Superior temporal gyrus (tissue), 1 donor: Measurements from ENCODE around the gene KCTD11.

Experiments used
- DNase-seq: peaks from one replicate; pipeline ENCODE4 v3.0.0-alpha.2; 2016; ENCODE audit errors: extremely low spot score

Gene KCTD11

DNA sequence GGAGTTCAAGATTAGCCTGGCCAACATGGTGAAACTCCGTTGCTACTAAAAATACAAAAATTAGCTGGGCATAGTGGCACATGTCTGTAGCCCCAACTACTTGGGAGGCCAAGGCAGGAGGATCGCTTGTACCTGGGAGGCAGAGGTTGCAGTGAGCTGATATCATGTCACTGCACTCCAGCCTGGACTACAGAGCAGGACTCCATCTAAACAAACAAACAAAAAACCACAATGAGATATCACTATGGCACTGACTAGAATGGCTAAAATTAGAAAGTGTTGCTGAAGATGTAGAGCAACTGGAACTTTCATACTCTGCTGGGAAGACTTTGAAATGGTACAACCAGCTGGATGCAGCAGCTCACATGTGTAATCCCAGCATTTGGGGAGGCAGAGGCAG is 22.4 kb downstream of the KCTD11 start:
- no peak for DNase-seq

GRCh38 chr17:7379134-7379533 is 27.2 kb downstream of the KCTD11 start:
- DNase-seq: no peak

DNA sequence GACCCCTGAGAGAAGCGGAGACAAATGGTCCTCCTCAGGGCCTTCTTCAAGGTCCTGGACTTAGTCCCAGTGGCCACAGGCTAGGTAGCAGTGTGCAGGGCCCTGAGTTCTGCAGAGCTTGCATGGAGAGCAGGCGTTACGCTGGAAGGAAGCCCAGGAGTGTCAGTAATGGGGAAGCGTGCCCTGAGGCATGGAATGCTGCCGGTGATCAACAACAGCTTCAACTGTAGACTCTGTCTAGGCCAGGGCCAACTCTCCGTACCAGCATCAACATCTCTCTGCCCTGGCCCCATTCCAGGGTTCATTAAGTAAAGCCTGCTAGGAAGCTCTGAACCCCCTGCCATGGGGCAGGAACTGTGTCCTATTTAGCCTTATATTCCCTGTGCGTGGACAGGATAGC is 28.4 kb downstream of the KCTD11 start:
- no peak for DNase-seq

DNA sequence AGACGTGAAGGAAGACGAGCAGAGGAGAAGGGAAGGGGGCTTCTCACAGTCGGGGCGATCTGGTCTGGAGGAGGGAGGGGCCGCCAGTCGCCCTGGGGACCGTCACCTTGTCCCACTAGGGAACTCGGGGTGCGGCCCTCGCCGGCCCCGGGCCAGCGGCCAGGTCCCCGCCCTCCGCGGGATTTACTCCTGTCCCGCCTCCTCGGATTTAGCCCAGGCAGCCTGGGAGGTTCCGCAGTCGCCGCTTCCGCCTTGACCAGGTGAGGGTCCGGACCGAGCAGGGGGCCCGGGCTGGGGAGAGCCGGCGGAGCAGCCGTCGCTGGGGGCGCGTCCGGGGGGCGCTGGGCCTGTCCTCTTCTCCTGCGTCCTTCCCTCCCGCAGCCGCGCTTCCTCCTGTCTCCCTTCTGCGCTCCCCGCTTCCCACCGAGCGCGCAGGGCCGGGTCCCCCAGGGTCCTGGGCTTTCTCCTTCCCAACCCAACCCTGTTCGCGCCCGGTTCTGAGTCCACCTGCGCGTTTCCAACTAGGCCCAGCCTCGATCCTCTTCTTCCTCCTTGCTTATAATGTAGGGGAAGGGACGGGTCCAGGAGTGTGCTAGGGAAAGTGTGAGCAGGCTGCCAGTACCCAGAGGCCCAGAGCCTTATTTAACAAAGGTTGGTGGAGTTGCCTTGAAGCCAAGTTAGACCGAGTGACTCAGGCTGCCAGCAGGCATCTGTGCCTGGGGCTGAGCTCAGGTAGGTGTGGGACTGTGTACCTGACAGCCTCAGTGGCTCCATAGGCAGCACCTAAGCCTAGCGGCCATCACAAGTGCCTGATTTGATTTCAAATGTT is 29.1 kb downstream of the KCTD11 start, which contains the start of gene TNK1:
TNK1 (plus strand) TSS at position 235 of the 829 bp plus-strand sequence. CDS start 1,838 bp downstream, outside the sequence.
- DNase-seq: no peak

DNA sequence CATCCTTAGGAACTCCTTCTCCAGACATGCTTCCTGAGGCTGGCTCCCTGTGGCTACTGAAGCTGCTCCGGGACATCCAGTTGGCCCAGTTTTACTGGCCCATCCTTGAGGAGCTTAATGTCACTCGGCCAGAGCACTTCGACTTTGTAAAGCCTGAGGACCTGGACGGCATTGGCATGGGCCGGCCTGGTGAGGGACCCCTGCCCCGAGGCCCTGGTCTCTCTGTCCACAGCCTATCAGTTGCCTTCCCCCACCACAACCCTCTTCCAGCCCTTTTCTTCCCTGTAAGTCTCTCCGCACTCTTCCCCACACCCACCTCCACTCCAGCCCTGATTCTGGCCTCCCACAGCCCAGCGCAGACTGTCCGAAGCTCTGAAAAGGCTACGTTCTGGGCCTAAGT is 30.9 kb downstream of the KCTD11 start:
- no peak for DNase-seq

- DNase-seq: no peak
Observed at GRCh38 chr17:7383371-7383741, 31.4 kb downstream of the KCTD11 start.

- no peak for DNase-seq
Observed at GRCh38 chr17:7383742-7384488, 32.0 kb downstream of the KCTD11 start.

DNA sequence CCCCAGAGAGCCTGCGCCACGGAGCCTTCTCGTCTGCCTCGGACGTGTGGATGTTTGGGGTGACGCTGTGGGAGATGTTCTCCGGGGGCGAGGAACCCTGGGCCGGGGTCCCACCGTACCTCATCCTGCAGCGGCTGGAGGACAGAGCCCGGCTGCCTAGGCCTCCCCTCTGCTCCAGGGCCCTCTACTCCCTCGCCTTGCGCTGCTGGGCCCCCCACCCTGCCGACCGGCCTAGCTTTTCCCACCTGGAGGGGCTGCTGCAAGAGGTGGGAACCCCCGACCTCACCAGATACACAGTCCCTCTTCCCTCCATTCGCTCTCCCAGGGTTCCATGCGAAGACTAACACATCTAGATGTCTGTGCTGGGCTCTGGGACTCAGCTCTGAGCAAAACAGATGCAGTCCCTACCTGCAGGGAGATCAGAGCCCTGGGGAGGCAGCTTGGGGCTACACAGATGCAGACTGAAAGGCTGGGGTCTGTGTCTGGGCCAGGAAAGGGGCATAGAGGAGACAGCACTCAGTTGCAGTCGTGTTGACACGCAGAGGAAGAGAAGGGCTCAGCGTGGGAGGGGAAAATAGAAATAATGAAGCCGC is 32.6 kb downstream of the KCTD11 start:
- DNase-seq: no peak

- no peak for DNase-seq
Observed at GRCh38 chr17:7388856-7389255, 36.9 kb downstream of the KCTD11 start.

DNA sequence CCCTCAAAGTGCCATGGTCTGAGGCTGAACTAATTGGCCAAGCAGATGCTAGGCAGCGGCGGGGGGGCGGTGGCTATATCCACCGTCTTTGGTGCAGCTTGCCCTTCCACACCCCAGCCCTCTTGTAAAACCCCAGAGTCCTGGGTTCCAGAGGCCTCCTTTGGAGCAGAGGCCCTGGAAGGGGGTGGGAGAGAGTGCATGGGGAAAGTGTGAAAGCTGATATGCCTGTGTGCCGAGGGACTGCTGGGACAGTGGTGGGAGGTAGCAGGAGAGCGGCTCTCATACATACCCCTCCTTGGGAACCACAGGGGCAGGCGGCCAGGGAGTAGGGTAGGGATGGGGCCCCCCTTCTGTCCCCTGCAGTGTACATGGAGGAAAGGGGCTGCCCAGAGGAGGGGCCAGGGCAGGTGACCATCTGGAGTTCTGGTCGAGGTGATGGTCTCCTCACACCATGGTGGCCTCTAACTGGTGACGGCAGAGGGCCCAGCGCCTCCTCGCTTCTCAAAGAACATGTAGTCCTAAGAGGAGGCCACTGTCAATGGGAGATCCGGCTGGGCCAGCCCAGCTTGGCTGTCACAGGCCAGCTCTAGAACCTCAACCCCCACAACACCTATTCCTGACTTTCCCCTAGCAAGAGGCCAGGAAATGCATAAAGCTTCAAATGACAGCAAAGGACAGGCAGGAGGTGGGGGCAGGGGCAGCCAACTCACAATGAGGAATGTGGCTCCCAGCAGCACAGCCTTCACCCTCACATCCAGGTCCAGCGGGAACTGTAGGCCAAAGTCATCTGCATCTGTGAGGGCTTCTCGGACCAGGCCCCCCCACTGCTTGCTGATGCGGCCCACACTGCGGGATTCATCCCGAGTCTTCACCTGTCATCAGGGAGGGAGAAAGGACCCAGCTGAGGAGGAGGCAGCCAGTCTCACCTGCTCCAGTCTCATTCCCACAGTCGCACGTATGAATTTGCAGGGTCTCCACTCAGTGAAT is 38.3 kb downstream of the KCTD11 start:
- no peak for DNase-seq

- no peak for DNase-seq
Observed at GRCh38 chr17:7391307-7391706, 39.3 kb downstream of the KCTD11 start.

GRCh38 chr17:7392696-7393612 is 41.0 kb downstream of the KCTD11 start:
- DNase-seq: no peak

DNA sequence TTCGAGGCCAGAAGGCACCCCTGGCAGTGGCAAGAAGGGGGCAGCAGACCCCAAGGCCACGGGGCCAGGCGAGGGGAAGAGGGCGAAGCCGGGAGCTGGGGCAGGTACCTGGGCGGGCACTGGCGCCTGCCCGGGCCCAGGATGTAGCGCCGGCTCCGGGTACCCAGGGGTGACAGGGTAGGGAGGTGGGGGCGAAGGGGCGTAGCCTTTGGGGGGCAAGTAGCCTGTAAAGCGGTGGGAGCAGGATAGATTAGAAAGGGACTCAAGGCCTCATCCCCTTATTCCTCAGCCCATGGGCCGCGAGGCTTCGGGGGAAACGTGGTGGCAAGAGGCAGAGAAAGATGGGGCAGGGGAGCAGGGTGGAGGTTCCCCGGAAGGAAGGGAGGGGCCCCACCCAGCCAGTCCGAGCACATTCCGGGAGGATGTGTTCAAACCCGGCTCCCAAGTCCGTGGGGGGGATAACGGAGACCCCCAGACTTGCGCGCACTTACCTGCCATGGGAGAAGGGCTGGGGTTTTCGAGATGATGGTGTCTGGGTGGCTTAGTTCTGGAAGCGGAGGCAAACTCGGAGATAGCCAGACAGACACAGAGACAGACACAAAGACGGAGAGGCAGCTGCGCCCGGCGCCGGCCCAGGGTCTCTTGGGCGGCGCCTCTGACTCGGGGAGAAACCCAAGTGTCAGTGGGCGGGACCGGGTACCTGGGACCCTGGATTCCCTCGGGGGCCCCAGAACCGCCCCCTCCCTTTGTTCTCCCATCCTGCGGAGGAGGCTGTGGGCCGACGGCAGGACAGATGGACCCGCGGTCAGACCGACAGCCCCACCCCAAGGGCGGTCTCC is 41.9 kb downstream of the KCTD11 start:
- DNase-seq: no peak

- peak; percentile 73 for DNase-seq
Observed at GRCh38 chr17:7394452-7395191, 42.7 kb downstream of the KCTD11 start, which contains the start of gene PLSCR3. Gene PLSCR3, minus strand, starts transcription at chr17:7394525. Its CDS starts 415 bp downstream, at chr17:7394110.

GRCh38 chr17:7396147-7396546 is 44.2 kb downstream of the KCTD11 start:
- DNase-seq: no peak

- no peak for DNase-seq
Observed at GRCh38 chr17:7398612-7399011, 46.6 kb downstream of the KCTD11 start.

- no peak for DNase-seq
Observed at GRCh38 chr17:7403043-7403726, 51.2 kb downstream of the KCTD11 start.

GRCh38 chr17:7403727-7403976 is 51.7 kb downstream of the KCTD11 start:
- DNase-seq: no peak
